RCC 7860 (cell line): ENCODE results near the gene TMEM120B.
A peak's percentile ranks its signal among the peaks of the same experiment; 100 is the strongest.

Experiments used
- DNase-seq: peaks from one replicate; pipeline ENCODE4 v3.0.0-alpha.2; 2015; ENCODE audit warnings: low spot score
- FAIRE-seq: peaks from 2 replicates; lab custom pipeline; 2012; peaks lifted over from hg19 to GRCh38; lab: Jason Lieb, UNC

The TMEM120B gene

DNA sequence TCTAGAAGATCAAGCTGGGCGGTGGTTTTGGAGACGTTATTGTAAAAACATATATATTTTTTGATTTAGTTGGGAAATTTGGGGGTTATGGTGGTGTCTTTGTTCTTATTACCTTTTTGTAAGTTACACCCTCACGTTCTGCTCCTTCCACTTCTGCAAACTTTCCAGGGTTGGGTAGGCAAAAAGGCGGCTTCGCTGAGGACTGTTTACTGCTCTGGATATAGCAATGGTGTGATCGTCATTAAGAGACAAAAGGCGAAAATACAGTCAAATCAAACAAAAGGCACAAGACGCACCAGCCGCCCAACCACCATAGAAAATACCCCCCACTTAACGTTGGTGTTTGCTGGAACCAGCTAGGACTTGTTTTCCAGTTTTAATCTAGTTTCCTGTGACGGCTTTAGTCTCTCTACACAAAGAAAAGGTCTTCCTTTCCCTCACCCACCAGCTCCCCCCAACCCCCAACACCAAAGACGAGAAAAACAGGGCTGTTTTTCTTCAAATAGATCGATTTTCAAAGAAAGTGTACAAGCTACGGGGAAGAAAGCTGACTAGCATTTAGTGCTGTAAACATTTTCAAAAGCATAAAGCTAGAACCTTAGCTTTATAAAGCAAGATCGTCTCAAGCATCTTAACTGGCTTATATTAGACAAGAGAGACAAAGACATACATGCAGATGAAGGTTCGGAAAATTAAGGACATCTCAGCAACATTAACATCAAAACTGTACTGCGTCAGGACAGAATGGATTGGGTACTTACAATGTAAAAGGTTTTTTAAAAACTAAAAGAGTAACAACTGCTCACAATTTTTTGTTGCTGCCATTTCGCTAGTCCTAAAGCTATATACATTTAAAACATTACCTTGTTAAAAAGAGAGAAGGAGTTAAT lies 89.3 kb downstream of the TMEM120B start:
- no peak for FAIRE-seq
- DNase-seq, result no peak

GRCh38 chr12:121802485-121802842 lies 89.9 kb downstream of the TMEM120B start:
- no peak for DNase-seq
- no peak for FAIRE-seq

DNA sequence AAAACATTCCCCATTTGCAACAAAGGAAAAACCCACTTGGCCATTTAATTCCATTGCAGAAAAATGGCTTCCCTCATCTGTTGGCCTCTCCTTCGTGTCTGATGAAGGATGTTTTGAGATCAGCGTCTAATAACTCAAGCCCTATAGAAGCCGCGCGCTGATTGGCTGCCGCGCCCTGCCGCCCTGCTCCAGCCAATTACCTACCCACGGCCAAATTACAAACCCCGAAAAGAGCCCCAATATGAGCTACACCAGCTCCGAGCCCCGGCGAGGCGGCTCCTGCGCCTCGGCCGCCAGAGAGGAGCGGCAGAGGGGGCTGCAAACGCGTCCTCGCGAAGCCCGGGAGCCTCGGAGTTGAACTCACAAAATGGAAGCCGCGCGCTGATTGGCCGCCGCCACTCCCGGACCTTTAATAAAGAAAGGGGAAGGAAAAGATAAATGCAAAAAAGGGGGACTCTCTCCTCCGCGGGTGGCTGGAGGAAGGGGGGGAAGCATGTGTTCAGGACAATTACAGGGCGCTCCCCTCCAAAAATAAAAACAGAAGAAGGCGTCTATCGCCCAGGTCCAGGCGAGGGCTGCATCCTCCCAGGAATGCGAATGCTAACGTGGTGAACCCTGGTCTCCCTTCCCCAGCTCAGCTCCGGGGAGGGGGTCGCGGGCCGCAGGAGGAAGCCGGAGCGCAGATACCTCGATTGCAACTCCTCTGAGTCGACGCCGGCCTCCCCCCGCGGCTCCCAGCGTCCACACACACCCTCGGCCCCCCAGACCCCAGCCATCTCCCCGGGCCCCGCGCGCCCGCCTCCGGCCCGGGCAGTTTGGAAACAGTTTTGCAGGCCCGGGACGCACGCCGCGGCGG lies 90.5 kb downstream of the TMEM120B start:
- peak; percentile 43 for FAIRE-seq

DNA sequence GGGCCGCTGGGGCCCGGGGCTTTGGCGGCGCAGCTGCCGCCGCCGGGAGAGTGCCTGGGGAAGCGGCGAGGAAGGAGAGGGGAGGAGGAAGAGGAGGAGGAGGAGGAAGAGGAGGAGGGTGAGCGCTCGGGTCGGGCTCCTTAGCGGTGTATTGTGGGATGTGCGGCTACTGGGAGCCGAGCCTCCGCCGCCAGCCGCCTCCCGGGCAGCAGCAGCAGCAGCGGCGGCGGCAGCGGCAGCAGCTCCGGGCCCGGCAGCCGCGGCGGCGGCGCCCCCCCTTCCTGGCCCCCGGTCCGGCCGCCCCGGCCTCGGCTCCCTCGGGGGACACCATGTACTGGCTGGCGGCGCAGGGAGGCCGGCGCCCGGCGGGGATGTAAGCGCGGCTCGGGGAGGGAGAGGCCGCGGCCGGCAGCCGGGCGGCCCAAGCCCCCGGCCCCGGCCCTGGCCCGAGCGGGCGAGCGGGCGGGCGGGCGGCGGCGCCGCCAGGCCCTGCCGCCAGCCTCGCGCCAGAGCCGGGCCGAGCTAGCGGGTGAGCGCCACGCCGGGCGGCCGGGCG lies 91.4 kb downstream of the TMEM120B start, which contains the start of gene SETD1B:
SETD1B (plus strand) TSS at position 149 of the 556 bp plus-strand sequence. CDS start 729 bp downstream, outside the sequence.
- peak; percentile 57 for DNase-seq
- no peak for FAIRE-seq

More for the DNA sequence above, 90.5 kb downstream of the TMEM120B start:
- DNase-seq, result peak; percentile 81

GRCh38 chr12:121804417-121805111 lies 92.0 kb downstream of the TMEM120B start:
- FAIRE-seq (no peak), DNase-seq (peak; percentile 39)

DNA sequence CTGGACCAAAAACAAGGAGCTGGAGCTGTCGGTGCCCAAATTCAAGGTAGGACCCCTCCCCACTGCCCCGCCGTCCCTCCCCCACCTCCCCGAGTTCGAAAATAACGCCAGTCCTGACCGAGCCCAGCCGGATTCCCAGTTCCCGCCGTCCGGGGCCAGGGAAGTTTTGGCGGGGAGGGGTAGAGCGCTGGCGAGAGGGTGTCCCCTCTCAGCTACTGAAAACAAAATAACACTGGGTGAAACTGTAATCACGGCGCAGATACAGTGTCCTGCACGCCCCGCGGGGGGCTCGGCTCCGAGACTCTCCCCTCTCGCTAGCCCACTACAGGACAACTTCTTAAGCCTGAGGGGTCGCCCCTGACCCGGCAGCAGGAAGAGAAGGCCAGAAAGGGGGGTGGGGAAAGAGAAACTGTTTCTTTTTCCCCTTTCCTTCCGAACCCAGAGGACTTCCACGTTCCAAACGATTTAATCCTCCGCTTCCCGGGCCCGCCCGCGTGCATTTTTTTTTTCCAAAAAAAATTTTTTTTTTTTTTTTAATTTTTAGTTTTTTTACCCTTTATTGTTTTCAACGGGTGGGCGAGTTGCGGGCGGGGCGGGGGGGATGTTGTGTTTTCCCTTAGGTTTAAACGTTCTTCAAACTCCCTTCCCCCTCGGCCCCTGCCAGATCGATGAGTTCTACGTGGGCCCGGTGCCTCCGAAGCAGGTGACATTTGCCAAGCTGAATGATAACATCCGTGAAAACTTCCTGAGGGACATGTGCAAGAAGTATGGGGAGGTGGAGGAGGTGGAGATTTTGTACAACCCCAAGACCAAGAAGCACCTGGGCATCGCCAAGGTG lies 92.8 kb downstream of the TMEM120B start:
- DNase-seq, result no peak
- FAIRE-seq, result no peak

DNA sequence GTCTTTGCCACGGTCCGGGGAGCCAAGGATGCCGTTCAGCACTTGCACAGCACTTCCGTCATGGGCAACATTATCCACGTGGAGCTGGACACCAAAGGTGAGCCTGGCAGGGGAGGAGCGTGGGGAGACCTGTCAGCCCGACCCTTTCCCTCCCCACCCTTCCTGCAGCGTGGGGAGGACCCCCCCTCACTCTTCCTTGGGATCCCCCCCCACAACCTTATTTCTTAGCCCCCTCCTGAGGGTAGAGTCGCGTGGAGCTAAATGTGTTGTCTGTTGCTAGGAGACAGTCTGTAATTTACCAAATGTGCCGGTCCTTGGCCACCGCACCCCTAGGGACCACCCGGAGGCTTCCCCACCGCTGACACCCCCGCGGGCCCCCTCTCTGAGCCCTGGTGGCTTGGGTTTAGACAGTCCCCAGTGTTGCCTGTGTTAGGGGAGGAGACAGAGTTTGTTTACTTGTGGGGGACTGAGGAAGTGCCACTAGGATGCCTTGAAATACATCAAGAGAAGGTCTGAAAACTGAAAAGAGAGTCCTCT lies 93.5 kb downstream of the TMEM120B start:
- DNase-seq (no peak), FAIRE-seq (no peak)

- DNase-seq, result no peak
- FAIRE-seq, result no peak
Measured at GRCh38 chr12:121806546-121807423, 94.2 kb downstream of the TMEM120B start.

GRCh38 chr12:121807642-121808347 lies 95.2 kb downstream of the TMEM120B start:
- DNase-seq, result no peak
- no peak for FAIRE-seq

- FAIRE-seq (no peak), DNase-seq (no peak)
Measured at GRCh38 chr12:121808623-121809022, 96.1 kb downstream of the TMEM120B start.

GRCh38 chr12:121809712-121810116 lies 97.2 kb downstream of the TMEM120B start:
- no peak for DNase-seq
- FAIRE-seq, result no peak

- DNase-seq, result no peak
- FAIRE-seq, result no peak
Measured at GRCh38 chr12:121810234-121810817, 97.8 kb downstream of the TMEM120B start.

DNA sequence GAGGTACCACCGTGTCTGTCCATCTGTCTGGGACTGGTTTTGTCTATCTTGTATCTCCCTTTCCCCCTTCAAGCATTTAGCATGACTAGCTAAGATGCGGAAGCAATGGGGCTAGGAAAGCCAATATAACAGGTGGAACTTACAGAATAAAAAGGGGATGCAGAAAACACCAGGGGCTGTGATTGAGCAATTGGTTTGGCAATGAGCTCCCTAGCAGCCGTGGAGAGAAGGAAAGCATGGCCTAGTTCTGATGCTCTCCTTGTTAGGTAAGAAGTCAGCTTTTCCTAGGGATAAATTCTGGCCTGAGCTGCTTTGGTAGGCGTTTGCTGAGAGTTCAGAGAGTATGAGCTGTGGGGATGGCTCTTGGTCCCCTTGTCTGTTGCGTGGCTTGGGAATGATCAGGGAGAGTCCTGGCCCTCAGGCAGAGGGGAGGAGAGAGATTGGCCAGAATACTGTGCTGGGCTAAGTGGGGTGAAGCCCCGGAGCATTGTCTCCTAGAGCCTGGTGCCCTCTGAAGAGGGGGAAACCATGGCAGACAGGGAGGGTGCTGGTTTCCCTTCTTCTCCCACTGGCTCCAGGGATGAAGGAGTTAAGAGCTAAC lies 98.4 kb downstream of the TMEM120B start:
- no peak for FAIRE-seq
- DNase-seq, result no peak

GRCh38 chr12:121811434-121812319 lies 99.1 kb downstream of the TMEM120B start:
- FAIRE-seq (no peak), DNase-seq (peak; percentile 52)

- no peak for FAIRE-seq
- no peak for DNase-seq
Measured at GRCh38 chr12:121812320-121812871, 99.8 kb downstream of the TMEM120B start.
